Tibial nerve (tissue), 3 donors: ENCODE data around the gene BMP7.

Source experiments
- CTCF ChIP-seq, 5 experiments: fragments of 200-600 bp in 3 of 5; fragments of 450-650 bp in 2 of 5; sonication (generic) in 3 of 5; IDR thresholded peaks; one replicate each; pipeline ENCODE4 v1.5.1; 2016 to 2019; ENCODE audit warnings: antibody characterized with exemption in 5 of 5, mild to moderate bottlenecking in 3 of 5, moderate library complexity in 2 of 5
- POLR2A ChIP-seq, 2 donors: fragments of 450-650 bp; IDR thresholded peaks; one replicate each; pipeline ENCODE4 v1.6.1; 2017; ENCODE audit warnings: antibody characterized with exemption in 2 of 2, mild to moderate bottlenecking in 2 of 2, moderate library complexity in 2 of 2

- TF ChIP-seq CTCF (IDR thresholded peaks at IDR 0.05) (no peak), POLR2A (IDR thresholded peaks at IDR 0.05) (no peak)
Measured at GRCh38 chr20:57190536-57191264, 75.7 kb downstream of the BMP7 start.
